GM15510 (cell line): Measurements from ENCODE around the gene PCDHB12.
"Not testable (repeated sequence)": the region's sequence is repeated elsewhere in the genome, so short reads cannot be mapped to it uniquely, and the experiment has no call there.

Experiments
- POLR2A ChIP-seq: IDR thresholded peaks from 3 replicates; pipeline ENCODE4 v1.6.1; 2011; ENCODE audit warnings: borderline replicate concordance; ENCODE audit not compliant: insufficient read length; ENCODE audit errors: extremely low read depth

PCDHB12 gene

GRCh38 chr5:141208478-141208877 is at the start of gene PCDHB12:
PCDHB12 (plus strand) TSS chr5:141208719; CDS start chr5:141208908, 189 bp downstream.
- no peak for TF ChIP-seq POLR2A

- no peak for TF ChIP-seq POLR2A
These were observed 35.9 kb upstream of the PCDHB12 start, which contains the start of gene PCDHB7 for GRCh38 chr5:141172381-141173204. PCDHB7 (plus strand) TSS chr5:141172644; CDS start chr5:141172836, 192 bp downstream.

- no peak for TF ChIP-seq POLR2A
These were observed 32.6 kb upstream of the PCDHB12 start for GRCh38 chr5:141175933-141176332.

- TF ChIP-seq POLR2A = not testable (repeated sequence)
These were observed 30.8 kb upstream of the PCDHB12 start, which contains the start of gene PCDHB8 for GRCh38 chr5:141177577-141178191. PCDHB8 (plus strand) TSS chr5:141177790; CDS start chr5:141178035, 245 bp downstream.

- TF ChIP-seq POLR2A = no peak
These were observed 28.2 kb upstream of the PCDHB12 start for GRCh38 chr5:141180313-141180712.

GRCh38 chr5:141182248-141182647 is 26.3 kb upstream of the PCDHB12 start, which contains the start of gene PCDHB16:
PCDHB16 (plus strand) TSS chr5:141182387; CDS start chr5:141182560, 173 bp downstream.
- TF ChIP-seq POLR2A = no peak

GRCh38 chr5:141186897-141187512 is 21.5 kb upstream of the PCDHB12 start, which contains the start of gene PCDHB9:
PCDHB9 (plus strand) TSS chr5:141187161; CDS start chr5:141187319, 158 bp downstream.
- no peak for TF ChIP-seq POLR2A

GRCh38 chr5:141192110-141192725 is 16.3 kb upstream of the PCDHB12 start, which contains the start of gene PCDHB10:
PCDHB10 (plus strand) TSS chr5:141192353; CDS start chr5:141192553, 200 bp downstream.
- no peak for TF ChIP-seq POLR2A

- TF ChIP-seq POLR2A = no peak
These were observed 12.2 kb upstream of the PCDHB12 start for GRCh38 chr5:141196363-141196762.

- TF ChIP-seq POLR2A = no peak
These were observed 8.9 kb upstream of the PCDHB12 start, which contains the start of gene PCDHB11 for GRCh38 chr5:141199359-141200235. PCDHB11 (plus strand) TSS chr5:141199627; CDS start chr5:141199775, 148 bp downstream.

GRCh38 chr5:141213656-141214339 is 5.3 kb downstream of the PCDHB12 start, which contains the start of gene PCDHB13:
PCDHB13 (plus strand) TSS chr5:141213919; CDS start chr5:141214124, 205 bp downstream.
- not testable (repeated sequence) for TF ChIP-seq POLR2A

GRCh38 chr5:141223112-141223783 is 14.7 kb downstream of the PCDHB12 start, which contains the start of gene PCDHB14:
PCDHB14 (plus strand) TSS chr5:141223343; CDS start chr5:141223506, 163 bp downstream.
- no peak for TF ChIP-seq POLR2A
